OCI-LY3 (cell line): ENCODE data around the gene ACADVL.

Source experiments
- CTCF ChIP-seq: fragments of 200-600, 300-600 bp; sonication (generic); IDR thresholded peaks from 2 replicates; pipeline ENCODE4 v1.5.1; 2014; ENCODE audit warnings: antibody characterized with exemption, low read length, low read depth
- EZH2phosphoT487 ChIP-seq: fragments of 200-600 bp; shearing (Covaris generic); IDR thresholded peaks from 2 replicates; pipeline ENCODE4 v1.6.1; 2018; ENCODE audit warnings: antibody characterized with exemption, mixed run types, low read depth

DNA sequence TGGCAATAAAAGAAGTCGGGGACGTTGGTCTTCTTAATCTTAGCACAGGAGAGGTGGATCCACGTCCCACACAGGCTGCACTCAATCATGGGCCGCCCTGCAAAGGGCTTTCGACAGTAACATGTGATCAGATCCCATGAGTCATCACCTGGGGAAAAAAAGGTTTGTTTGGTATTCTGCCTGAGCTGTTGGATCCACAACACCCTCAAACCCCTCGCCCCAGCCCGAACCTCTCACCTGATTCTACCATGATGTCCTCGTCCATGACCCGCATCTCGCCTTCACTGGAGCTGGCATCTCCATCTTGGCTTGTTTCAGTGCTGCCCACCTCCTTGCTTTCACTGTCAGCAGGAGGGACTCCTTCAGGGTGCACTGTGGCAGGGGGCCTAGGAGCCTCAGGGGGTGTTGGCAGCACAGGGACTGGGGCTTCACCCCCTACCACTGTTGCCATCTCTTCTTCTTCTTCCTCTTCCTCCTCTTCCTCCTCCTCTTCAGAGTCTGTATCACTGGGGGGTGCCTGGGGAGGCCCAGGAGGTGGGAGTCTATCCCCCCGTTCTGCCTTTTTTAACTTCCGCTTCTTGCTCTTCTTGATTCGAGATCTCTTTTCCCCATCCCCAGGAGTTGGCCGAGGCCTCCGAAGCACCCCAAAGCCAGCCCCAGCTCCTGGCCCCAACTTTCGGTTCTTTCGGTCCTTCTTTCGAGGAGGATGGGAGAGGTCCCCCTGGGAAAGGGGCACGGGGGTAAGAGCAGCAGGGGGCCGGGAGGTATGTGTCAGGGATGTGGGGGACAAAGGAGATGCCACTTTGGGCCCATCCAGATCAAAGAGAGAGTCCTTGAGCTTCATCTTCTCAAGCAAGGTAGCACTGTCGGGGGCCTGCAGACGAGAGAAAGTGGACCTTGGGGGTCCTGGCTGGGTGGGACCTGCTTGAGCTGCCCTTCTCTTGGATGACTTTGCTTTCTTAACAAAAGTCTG lies 16.2 kb downstream of the ACADVL start:
- TF ChIP-seq CTCF: no peak
- no peak for TF ChIP-seq EZH2phosphoT487
